HG02759 (cell line): ENCODE data around the gene GBP5.
"Not testable (repeated sequence)": the region's sequence is repeated elsewhere in the genome, so short reads cannot be mapped to it uniquely, and the experiment has no call there.

Experiments
- ATAC-seq: cut with Tn5 transposase; IDR thresholded peaks from one replicate; pipeline ENCODE4 v1.9.1; 2021; ENCODE audit warnings: mild to moderate bottlenecking, moderate library complexity; ENCODE audit not compliant: unreplicated experiment

GBP5 gene

DNA sequence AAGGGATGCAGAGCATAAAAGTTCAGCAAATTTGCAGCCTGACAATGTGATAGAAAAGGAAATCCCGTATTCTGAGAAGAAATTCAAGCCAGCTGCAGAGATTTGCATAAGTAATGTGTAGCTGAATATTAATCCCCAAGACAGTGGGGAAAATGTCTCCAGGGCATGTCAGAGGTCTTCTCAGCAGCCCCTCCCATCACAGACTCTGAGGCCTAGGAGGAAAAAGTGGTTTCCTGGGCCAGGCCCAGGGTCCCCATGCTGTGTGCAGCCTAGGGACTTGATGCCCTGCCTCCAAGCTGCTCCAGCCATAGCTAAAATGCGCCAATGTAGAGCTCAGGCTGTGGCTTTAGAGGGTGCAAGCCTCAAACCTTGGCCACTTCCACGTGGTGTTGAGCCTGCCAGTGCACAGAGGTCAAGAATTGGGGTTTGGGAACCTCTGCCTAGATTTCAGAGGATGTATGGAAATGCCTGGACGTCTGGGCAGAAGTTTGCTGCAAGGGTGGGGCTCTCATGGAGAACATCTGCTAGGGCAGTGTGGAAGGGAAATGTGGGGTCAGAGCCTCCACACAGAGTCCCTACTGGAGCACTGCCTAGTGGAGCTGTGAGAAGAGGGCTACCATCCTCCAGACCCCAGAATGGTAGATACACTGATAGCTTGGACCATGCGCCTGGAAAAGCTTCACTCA is 11.6 kb upstream of the GBP5 start:
- ATAC-seq, result not testable (repeated sequence)

DNA sequence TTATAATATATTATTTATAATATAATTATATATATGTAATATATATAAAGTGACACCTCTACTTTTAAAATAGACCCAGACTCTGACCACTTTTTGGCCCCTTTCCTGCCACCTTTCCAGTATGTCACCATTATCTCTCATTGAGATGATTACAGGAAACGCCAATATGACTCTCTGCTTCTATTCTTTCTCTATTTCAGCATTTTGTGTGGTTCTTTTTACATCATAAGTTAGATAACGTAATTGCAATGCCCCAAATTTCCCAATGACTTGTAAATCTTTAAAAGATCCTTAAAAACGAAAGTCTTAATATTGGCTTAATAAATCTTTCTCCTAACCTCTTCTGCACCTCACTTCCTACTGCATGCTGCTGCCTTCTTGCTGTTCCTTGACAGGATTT is 8.1 kb upstream of the GBP5 start:
- no peak for ATAC-seq

DNA sequence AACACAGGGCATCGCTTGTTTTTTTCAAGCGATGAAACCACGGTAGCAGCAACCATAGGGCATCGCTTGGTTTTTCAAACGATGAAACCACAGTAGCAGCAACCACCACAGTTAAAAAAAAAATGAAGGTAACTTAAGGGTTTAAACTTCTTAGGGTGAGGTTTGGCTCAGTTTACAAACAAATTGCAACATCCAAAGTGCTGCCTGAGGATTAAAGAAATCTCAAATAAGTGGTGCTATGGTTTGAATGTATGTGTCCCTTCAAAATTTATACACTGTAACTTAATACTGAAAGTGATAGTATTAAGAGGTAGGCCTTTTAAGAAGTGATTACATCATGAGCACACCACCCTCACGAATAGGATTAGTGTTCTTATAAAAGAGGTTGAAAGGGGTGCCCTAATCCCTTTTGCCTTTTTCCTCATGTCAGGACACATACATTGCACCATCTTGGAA is 6.4 kb upstream of the GBP5 start:
- no peak for ATAC-seq

DNA sequence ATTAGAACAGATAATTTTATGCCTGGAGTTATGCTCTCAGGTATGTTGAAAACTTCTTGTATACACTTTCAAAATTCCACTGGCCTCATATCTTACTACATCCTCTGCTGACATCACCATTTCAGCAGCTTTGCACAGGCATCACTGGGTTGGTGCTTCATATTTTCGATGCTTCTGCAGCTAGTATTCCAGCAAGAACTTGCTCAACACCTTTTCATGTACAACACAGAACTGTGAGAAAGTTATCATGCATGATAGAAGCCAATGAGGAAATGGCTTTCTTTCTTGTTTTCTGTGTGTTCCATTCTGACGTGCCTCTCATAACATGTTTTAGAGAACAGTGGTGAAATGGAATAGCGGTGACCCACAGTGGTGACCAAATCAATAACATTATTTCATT is 5.1 kb upstream of the GBP5 start:
- no peak for ATAC-seq

DNA sequence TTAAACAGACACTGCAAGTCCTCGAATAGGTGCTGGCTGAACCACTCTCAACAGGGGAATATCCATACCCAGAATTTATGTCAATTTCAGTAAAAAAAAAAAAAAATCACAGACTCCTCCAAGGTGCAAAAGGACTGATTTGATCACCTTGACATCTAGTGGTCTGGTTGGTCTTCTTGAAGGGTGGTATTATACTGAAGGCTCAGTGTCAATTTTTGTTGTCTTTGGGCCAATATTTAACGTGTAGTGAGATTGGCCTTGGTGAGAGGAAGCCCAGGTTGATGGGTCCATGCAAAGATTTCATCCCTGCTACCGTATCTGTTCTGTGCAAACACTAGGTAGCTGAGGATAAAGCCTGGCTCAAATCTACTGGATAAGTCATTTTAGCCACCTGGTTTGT is 4.0 kb upstream of the GBP5 start:
- ATAC-seq, result no peak

DNA sequence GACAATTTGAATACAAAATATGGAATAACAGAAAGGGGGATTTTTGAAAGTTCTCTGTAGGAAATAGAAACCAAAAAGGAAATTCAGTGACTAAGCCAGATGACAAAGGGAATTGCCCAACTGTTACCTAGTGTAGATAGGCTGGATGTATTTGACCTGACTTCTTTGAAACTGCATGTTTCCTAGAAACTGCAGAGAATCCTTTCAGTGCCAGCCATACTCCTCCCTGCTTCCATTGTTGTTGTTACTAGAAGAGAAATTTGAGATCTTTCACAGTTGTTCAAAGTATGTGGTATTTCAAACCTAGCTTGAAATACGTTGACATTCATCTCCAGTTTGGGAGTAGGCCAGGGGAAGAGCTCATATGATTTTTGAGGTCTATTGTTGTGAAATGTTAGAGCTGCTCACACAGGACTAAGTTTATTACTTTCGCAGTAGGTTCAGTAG is 1.8 kb upstream of the GBP5 start:
- no peak for ATAC-seq

DNA sequence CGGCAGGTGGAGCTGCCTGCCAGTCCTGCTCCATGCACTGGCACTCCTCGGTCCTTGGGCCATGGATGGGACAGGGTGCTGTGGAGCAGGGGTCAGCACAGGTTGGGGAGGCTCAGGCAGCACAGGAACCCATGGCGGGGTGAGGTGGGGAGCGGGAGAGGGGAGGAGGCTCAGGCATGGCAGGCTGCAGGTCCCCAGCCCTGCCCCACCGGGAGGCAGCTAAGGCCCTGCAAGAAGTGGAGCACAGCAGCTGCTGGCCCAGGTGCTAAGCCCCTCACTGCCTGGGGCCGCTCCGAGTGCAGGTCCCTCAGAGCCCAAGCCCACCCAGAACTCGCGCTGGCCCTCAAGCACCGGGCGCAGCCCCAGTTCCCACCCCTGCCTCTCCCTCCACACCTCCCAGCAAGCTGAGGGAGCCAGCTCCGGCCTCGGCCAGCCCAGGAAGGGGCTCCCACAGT is 691 bp upstream of the GBP5 start:
- no peak for ATAC-seq

DNA sequence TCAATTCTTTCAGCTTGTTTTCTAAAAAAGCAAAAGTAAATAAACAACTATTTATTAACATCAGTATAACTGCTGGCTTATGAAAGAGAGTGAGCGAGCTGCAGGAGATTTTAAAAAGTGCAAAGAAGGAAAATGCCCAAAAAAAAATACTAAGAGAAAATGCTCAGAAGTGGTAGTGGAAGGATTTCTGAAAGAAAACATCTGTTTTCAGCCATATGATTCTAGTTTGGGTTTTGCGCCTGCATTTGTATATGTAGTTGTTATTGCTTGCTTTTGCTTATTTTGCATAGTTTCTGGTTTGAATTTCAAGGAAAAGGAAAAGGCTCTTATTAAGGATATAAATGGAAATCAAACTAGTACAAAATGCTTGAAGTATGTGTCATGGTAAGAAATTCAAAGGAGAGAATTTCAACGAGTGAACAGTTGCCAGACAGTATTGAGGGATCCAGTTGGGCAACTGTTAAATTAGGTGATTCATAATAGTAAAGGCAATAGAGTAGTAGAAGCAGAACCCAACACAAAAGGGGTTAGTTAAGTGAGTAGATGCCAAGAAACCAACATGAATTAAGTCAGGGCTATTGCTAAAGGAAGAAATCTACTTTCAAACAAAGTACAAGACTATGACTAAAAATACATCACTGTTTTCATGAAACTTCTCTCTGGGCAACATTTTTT is 1.2 kb downstream of the GBP5 start:
- no peak for ATAC-seq

DNA sequence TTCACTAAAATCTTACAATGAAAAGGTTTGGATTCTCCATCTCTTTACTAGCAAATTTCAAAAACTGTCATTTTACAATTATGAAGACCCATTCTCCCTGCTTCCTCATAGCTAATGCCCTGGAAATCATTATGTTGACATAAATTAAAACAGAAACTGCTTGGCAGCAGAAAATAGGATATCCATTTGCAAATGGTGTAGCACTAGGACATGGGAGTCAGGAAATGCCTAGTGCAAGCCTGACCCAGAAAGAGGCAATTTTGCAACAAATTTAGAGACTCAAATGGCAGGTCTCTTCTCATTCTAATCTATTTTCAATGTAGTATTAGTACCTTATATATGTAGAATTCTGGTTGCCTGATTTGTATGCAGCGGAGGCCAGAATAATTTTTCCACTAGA is 2.2 kb downstream of the GBP5 start:
- ATAC-seq, result no peak

DNA sequence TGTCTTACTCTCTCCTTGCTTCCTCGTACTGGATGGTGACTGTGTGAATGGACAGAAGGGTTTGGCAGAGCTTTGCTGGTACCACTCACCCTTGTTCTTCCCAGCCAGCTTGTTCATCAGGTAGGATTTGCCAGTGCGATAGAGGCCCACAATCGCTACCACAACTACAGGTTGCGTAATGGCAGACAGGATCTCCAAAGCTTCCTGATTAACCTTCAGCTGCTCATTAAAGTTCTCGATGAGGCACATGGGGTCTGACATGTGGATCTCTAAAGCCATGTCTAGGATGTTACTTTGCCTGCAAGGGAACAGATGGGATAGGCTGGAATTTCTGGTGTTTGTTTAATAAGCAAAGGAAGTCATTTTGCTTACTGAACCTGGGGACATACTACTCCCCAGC is 3.4 kb downstream of the GBP5 start:
- no peak for ATAC-seq

DNA sequence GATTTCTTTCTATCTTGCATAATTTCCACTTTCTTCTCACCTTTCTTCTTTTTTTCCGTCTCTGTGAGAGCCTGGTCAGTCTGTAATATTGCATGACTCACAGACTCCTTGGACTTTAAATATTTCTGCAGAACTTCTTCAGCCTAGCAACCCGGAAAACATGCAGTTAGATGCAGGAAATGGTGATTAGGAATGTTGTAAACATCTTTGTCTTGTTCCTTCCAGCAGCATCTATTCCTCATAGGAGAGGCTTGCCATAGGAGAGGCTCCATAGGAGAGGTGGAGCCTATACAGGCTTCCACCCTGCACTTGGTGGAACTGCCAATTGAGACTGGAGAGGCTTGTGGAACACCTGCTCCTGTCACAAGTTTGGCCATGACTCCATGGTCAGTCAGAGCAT is 10.0 kb downstream of the GBP5 start:
- no peak for ATAC-seq

DNA sequence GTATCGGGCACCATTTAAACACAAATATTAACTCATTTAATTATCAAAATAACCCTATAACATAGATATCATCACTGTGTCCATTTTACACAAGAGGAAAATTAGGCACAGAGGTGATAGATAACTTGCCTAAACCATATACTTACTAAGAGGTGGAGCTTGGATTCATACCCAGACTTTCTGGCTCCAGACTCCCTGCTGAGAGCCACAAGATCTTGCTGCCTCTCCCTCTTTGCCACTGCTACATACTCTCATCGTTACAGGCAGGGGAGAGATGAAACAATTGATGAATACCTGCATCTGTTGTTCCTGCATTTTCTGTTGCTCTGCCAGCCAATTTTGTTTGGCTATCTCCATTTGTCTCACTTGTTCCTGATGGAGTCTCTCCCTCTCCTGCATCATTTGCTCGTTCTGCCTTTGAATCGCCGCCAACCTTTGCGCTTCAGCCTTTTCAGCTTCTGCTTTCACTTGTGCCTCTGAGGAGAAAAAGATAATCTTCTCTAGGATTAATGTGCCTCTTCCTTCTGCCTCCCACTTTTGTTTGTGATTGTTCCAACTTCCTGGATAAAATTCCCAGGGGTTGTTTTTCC is 10.6 kb downstream of the GBP5 start:
- ATAC-seq, result no peak

DNA sequence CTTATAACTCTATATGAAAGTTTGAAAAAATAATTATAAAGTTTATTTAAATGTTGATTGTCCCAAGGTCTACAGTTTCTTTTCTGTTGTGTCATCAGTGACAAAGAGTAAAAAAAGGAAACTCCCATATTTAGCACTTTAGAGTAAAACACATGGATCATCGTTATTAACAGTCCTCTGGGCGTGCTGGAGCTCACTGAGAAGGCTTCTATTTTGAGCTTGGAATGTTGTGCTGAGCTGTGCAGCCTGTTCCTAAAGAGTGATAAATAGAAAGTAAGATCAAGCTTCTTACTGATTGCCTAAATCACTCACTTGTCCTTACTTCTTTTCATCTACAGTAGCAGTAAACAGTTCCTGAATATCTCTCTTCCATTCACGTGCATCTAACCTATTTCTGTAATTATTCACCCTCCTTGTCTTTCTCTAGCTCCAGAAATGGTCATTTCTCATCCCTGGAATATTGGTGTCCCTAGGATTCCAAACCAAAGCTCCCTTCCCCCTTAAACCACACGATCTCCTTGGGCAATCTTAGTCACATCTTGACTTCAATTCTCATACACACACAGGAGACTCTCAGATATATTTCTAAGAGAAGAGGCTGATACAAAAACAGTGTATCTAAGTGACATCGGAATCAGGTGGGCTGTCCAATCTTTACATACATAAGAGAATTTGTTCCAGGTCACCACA is 11.9 kb downstream of the GBP5 start:
- ATAC-seq, result no peak

DNA sequence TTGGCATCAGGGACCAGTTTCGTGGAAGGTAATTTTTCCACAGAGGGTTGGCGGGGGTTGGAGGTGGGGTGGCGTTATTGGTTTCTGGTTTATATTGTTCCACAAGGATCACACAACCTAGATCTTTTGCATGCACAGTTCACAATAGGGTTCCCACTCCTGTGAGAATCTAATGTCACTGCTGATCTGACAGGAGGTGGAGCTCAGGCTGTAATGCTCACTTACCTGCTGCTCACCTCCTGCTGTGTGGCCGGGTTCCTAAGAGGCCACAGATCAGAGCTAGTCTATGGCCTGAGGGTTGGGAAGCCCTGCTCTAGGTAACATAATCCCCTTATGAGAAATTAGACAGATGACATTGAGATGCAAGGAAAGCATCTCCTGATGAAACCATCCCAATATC is 12.6 kb downstream of the GBP5 start:
- no peak for ATAC-seq

DNA sequence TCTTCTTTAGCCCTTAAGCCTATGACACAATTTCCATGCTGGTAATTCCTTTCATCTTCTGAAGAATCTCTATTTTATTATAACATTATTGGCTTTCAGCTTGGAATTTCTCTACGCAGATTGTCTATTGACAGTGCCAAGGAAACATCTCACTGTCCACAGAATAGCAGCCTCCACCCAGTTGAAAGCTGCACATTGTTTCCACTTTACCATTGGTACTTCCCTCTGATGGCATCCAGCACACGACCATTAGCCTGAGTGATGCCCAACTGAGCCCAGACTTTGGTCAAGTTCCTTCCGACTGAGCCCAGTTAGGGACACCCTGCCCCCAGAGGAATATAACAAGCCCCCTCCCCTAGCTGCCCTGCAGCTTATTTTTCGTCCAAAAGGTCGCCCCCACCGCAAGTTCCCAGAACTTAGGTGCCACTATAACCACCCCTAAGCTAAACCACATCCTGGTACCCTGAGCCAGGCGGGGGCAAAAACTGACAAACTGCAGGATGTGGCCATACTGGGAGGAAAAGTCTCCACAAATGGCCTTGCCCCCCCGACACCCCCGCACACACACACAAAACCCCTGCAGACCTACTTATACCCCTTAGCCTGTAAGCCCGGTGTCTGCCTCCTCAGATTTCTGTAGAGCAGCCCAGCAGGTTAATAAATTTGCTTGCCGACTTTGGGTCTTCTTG is 13.2 kb downstream of the GBP5 start:
- ATAC-seq, result no peak

DNA sequence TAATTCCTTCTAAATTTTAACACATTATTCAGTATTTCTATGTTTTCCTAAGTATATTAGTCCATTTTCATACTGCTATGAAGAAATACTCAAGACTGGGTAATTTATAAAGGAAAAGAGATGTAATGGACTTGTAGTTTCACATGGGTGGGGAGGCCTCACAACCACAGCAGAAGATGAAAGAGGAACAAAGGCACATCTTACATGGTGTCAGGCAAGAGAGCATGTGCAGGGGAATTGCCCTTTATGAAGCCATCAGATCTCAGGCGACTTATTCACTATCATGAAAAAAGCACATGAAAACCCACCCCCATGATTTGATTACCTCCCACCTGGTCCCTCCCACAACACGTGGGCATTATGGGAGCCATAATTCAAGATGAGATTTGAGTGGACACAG is 15.6 kb downstream of the GBP5 start:
- ATAC-seq, result no peak

DNA sequence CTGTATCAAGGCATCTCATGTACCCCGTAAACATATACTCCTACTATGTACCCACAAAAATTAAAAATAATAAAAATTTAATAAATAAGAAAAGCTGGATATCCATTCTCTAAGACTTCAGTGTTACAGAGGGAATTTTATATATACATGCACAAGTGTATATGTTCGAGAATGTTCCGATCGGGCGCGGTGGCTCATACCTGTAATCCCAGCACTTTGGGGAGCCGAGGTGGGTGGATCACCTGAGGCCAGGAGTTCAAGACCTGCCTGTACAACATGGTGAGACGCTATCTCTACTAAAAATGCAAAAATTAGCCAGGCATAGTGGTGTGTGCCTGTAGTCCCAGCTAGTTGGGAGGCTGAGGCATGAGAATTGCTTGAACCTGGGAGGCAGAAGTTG is 17.1 kb downstream of the GBP5 start:
- ATAC-seq, result not testable (repeated sequence)

DNA sequence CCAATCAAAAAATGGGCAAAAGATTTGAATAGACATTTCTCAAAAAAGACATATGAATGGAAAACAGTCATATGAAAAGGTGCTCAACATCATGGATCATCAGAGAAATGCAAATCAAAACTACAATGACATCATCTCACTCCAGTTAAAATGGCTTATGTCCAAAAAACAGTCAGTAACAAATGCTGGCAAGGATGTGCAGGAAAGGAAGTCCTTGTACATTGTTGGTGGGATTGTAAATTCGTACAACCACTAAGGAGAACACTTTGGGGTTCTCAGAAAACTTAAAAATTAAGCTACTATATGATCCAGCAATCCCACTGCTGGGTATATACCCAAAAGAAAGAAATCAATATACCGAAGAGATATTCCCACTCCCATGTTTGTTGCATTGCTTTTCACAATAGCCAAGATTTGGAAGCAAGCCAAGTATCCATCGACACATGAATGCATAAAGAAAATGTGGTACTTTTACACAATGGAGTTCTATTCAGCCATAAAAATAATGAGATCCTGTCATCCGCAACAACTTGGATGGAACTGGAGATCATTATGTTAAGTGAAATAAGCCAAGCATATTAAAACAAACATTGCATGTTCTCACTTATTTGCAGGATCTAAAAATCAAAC is 17.9 kb downstream of the GBP5 start:
- no peak for ATAC-seq

DNA sequence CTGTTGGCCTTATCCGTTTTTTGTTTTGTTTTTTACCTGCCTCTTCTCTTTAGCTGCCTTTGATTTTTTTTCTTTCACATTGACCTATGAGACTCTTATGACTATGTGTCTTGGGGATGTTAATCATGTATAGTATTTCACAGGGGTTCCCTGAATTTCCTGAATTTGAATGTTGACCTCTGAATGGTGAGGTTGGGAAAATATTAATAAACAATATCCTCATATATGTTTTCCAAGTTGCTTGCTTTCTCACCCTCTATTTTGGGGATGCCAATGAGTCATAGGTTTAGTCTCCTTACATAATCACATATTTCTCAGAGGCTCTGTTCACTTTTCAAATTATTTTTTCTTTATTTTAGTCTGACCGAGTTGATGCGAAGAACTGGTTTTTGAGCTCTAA is 29.6 kb downstream of the GBP5 start:
- ATAC-seq, result no peak
